ENCODE measurements around the gene GRK3.

GRK3 gene

DNA sequence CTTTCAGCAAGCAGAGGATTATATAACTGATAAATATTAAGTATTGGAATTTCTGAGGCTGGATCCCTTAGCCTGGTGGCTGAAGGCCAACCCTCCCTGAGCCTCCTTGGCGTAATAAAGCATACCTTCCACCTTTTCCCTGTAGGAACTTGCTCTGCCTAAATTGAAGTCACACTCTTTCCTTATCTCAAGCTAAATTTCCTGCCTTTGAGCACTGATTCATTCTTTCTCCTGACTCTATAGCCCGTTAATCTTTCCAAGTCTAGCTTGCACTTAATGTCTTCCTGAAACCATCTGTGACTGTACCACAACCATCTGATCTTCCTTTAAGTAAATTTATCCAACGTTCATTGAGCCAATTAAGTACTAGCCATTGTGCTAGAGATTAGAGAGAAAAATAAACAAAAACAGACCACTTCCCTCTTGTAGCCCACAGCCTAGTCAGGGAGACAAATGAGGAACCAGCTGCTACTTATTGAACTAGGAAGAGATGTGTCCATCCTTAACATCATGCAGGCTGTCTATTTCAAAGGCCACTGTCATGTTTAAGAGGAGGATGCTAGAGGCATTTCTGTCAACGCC is 62.9 kb downstream of the GRK3 start:
- DNase-seq (ENCODE audit: low read depth in 1 of 2, low spot score in 1 of 2), result peak in 1 of 2 experiments; percentile 55
- H3K27me3 ChIP-seq (ENCODE audit: insufficient read depth, poor library complexity, severe bottlenecking), result no peaks in the 10 kb centered on the region
- TF ChIP-seq GABPA (IDR thresholded peaks at IDR 0.05; ENCODE audit: low read depth) (no peak), SPI1 (IDR thresholded peaks at IDR 0.05; ENCODE audit: borderline replicate concordance, low read depth) (peak; percentile 90), POLR2AphosphoS5 (IDR thresholded peaks at IDR 0.05; ENCODE audit: low read depth) (no peak)
- TF ChIP-seq, protein P1, sequence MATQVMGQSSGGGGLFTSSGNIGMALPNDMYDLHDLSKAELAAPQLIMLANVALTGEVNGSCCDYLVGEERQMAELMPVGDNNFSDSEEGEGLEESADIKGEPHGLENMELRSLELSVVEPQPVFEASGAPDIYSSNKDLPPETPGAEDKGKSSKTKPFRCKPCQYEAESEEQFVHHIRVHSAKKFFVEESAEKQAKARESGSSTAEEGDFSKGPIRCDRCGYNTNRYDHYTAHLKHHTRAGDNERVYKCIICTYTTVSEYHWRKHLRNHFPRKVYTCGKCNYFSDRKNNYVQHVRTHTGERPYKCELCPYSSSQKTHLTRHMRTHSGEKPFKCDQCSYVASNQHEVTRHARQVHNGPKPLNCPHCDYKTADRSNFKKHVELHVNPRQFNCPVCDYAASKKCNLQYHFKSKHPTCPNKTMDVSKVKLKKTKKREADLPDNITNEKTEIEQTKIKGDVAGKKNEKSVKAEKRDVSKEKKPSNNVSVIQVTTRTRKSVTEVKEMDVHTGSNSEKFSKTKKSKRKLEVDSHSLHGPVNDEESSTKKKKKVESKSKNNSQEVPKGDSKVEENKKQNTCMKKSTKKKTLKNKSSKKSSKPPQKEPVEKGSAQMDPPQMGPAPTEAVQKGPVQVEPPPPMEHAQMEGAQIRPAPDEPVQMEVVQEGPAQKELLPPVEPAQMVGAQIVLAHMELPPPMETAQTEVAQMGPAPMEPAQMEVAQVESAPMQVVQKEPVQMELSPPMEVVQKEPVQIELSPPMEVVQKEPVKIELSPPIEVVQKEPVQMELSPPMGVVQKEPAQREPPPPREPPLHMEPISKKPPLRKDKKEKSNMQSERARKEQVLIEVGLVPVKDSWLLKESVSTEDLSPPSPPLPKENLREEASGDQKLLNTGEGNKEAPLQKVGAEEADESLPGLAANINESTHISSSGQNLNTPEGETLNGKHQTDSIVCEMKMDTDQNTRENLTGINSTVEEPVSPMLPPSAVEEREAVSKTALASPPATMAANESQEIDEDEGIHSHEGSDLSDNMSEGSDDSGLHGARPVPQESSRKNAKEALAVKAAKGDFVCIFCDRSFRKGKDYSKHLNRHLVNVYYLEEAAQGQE (IDR thresholded peaks at IDR 0.05; ENCODE audit: insufficient replicate concordance, low read depth), result no peak
- TF ChIP-seq, protein P2, sequence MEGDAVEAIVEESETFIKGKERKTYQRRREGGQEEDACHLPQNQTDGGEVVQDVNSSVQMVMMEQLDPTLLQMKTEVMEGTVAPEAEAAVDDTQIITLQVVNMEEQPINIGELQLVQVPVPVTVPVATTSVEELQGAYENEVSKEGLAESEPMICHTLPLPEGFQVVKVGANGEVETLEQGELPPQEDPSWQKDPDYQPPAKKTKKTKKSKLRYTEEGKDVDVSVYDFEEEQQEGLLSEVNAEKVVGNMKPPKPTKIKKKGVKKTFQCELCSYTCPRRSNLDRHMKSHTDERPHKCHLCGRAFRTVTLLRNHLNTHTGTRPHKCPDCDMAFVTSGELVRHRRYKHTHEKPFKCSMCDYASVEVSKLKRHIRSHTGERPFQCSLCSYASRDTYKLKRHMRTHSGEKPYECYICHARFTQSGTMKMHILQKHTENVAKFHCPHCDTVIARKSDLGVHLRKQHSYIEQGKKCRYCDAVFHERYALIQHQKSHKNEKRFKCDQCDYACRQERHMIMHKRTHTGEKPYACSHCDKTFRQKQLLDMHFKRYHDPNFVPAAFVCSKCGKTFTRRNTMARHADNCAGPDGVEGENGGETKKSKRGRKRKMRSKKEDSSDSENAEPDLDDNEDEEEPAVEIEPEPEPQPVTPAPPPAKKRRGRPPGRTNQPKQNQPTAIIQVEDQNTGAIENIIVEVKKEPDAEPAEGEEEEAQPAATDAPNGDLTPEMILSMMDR (IDR thresholded peaks at IDR 0.05; ENCODE audit: insufficient read depth, low read length), result no peak
- 0 out of 2 replicates have a peak overlapping the region, but pooled peaks have one; percentile 1 for H3K27ac ChIP-seq (replicated peaks)
- no peak overlapping the region for H3K4me3 ChIP-seq (replicated peaks; ENCODE audit: insufficient read depth, low read length)

DNA sequence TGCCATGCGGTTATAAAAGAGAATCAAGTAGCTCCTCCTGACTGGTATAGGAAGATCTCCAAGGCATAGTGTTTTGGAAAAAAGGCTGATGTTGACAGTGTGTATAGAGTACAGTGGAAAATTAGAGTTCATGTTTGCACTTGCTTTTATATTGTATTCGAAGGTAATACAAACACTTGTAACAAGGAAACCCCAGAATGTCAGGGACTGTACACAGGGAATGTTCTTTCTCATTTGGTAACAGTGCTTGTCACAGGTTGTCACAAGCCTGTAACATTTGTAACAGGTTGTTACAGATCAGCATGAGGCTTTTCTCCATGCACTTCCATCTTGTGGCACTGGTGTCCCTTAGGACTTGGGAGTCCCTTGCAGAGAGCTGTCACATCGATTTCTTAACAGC is 64.0 kb downstream of the GRK3 start:
- no peak overlapping the region for H3K4me3 ChIP-seq (replicated peaks; ENCODE audit: insufficient read depth, low read length)
- DNase-seq (ENCODE audit: low read depth in 1 of 2, low spot score in 1 of 2), result no peak
- no peaks in the 10 kb centered on the region for H3K27me3 ChIP-seq (ENCODE audit: insufficient read depth, poor library complexity, severe bottlenecking)
- no peak for TF ChIP-seq POLR2AphosphoS5 (IDR thresholded peaks at IDR 0.05; ENCODE audit: low read depth)
- TF ChIP-seq, protein P2 (IDR thresholded peaks at IDR 0.05; ENCODE audit: insufficient read depth, low read length), result no peak
- TF ChIP-seq, protein P1 (IDR thresholded peaks at IDR 0.05; ENCODE audit: insufficient replicate concordance, low read depth), result no peak
- no peak for TF ChIP-seq SPI1 (IDR thresholded peaks at IDR 0.05; ENCODE audit: borderline replicate concordance, low read depth)
- TF ChIP-seq GABPA (IDR thresholded peaks at IDR 0.05; ENCODE audit: low read depth), result no peak
- H3K27ac ChIP-seq (replicated peaks), result no peak overlapping the region

DNA sequence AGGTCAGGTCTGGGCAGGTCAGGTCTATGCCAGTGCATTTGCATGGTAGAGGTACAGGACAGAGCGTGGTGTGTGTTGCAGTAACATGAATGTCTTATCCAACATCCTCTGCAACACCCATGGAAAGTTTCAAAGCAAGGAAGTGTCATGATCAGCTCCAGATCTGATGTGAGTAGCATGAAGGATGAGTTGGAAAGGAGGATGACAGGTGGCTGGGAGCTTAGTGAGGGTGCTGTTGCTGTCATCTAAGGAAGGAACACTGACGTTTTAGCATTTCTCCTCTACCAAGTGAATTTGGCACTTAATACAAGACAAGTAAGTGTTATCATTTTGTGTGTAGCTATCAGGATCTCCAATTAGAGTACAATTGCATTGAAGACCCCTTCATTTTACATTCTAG is 65.1 kb downstream of the GRK3 start:
- H3K27me3 ChIP-seq (ENCODE audit: insufficient read depth, poor library complexity, severe bottlenecking), result no peaks in the 10 kb centered on the region
- H3K4me3 ChIP-seq (replicated peaks; ENCODE audit: insufficient read depth, low read length), result no peak overlapping the region
- no peak for TF ChIP-seq GABPA (IDR thresholded peaks at IDR 0.05; ENCODE audit: low read depth)
- TF ChIP-seq, protein P2 (IDR thresholded peaks at IDR 0.05; ENCODE audit: insufficient read depth, low read length), result no peak
- no peak for TF ChIP-seq SPI1 (IDR thresholded peaks at IDR 0.05; ENCODE audit: borderline replicate concordance, low read depth)
- TF ChIP-seq, protein P1 (IDR thresholded peaks at IDR 0.05; ENCODE audit: insufficient replicate concordance, low read depth), result no peak
- TF ChIP-seq POLR2AphosphoS5 (IDR thresholded peaks at IDR 0.05; ENCODE audit: low read depth), result no peak
- DNase-seq (ENCODE audit: low read depth in 1 of 2, low spot score in 1 of 2), result no peak
- no peak overlapping the region for H3K27ac ChIP-seq (replicated peaks)
